T47D (cell line): ENCODE data around the gene PRAMEF13.
"Not testable (repeated sequence)": the region's sequence is repeated elsewhere in the genome, so short reads cannot be mapped to it uniquely, and the experiment has no call there.

Experiments used
- DNase-seq, 2 experiments: peaks; one replicate each; pipeline versions ENCODE4 v3.0.0 to v3.0.0-alpha.2; 2011 to 2012; ENCODE audit warnings: low read depth in 1 of 2, low spot score in 1 of 2
- JUND ChIP-seq: IDR thresholded peaks from 2 replicates; pipeline ENCODE4 v1.6.1; 2012; ENCODE audit warnings: low read depth
- in situ Hi-C: cut with HindIII; loops from 2 replicates; pipeline ENCODE4 v1.10.0; 2016; ENCODE audit warnings: low sequenced_read_pairs, low pct_unique_long_range_greater_than_20kb

The PRAMEF13 gene

GRCh38 chr1:13224480-13225060, 23.4 kb upstream of the PRAMEF13 start:
- in situ Hi-C loops, result no loop called here
- DNase-seq, result no peak
- no peak for TF ChIP-seq JUND

GRCh38 chr1:13222788-13223187, 21.6 kb upstream of the PRAMEF13 start:
- in situ Hi-C loops, DNase-seq: not testable (repeated sequence)

DNA sequence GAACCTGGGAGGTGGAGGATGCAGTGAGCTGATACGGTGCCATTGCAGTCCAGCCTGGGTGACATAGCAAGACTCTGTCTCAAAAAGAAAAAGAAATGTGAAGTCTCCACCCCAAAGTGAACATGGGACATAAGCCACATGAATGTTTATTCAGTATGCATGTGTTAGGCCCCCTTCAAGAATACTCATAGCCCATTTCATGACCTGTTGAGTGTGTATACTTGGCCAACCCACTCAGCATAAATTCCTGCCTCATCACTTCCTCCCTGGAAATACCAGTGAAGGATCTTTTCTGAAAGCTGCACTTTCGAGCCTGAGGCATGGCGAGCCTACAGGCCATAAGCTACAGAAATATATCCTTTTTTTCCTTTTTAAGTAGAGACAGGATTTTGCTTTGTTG, 18.0 kb upstream of the PRAMEF13 start:
- DNase-seq, in situ Hi-C loops: not testable (repeated sequence)

DNA sequence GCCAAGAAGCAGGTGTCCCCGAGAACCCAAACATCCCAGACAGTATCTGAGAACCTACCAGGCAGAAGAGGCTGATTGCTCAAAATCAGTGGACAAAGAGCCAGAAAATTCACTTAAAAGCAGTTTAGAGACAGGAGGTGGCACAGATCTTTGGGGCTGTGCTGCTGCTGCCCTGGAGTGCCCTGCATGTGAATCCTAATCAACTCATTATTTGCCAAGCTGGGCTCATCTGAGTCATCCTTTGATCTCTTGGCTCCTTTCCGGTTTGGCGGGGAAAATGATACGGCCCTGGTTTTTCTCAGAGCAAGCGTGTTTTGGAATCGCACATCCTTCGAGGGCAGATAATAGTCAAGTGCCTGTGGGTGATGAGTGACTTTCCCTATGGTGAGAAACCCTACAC, 15.4 kb upstream of the PRAMEF13 start:
- DNase-seq, in situ Hi-C loops: not testable (repeated sequence)

DNA sequence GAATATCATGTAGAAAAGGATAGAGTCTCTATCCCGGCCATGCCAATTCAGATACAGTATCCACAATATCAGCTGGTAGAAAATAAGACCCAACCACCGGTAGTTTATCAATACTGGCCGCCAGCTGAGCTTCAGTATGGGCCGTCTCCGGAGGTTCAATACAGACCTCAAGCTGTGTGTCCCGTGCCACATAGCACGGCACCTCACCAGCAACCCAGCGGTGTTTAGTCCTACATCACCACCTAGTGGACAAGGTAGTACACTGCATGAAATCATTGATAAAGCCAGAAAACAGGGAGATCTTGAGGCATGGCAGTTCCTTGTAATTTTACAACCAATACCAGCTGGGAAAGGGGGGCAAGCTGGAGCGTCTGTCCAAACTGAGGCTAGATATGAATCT, 7.5 kb upstream of the PRAMEF13 start:
- DNase-seq, in situ Hi-C loops: not testable (repeated sequence)

DNA sequence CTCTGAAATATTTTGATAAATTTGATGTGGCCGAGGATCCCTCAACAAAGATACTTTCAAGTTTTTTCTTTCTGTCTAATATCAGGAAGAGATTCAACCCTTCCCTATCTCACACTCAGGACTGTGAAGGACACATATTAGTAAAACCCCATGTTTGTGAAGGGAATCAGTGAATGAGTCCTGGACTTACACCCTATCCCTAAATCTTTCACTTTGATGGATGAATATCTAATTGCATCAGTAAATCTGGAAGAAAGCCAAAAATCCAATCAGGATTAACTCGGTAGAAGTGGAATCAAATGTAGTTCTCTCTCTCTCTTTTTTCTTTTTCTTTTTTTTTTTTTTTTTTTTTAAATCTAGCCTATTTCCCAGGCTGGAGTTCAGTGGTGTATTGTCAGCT, 29.7 kb downstream of the PRAMEF13 start, which contains the start of gene PRAMEF9:
Gene PRAMEF9 (plus strand): TSS at position 301 of the 400 bp plus-strand sequence. CDS start 3,433 bp downstream, outside the sequence.
- DNase-seq, in situ Hi-C loops: not testable (repeated sequence)

DNA sequence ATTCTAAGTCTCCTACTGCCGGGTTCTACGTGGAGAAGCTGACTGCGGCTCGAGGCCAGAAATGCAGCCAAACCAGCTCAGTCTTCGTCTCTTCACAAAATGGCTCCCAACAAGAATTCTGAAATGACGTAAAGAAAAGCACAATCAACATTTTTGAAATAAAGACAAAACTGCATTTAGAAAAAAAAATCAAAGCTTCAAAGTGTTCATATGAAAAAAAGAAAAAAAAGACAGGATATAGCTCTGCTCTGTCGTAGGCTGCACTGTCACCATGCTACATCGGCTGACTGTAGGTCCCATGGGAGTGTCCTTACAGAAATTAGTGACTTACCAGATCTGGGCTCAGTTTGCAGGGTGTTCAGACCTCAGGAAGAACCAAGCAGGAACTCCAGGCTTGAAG, 35.7 kb downstream of the PRAMEF13 start, which contains the start of gene HNRNPCL4:
Gene HNRNPCL4 (minus strand): TSS at position 101 of the 400 bp plus-strand sequence. CDS start 164 bp downstream, outside the sequence.
- DNase-seq, in situ Hi-C loops: not testable (repeated sequence)

- DNase-seq, in situ Hi-C loops: not testable (repeated sequence)
Observed at GRCh38 chr1:13155909-13156308, 45.3 kb downstream of the PRAMEF13 start, which contains the start of gene PRAMEF26. PRAMEF26 (minus strand) TSS chr1:13156009; CDS start chr1:13153095, 2,914 bp downstream.
